ENCODE results near the gene ARHGEF19.
"Not testable (repeated sequence)": the region's sequence is repeated elsewhere in the genome, so short reads cannot be mapped to it uniquely, and the experiment has no call there.

The ARHGEF19 gene

GRCh38 chr1:16212251-16212961 lies at the start of gene ARHGEF19:
TSS of gene ARHGEF19 (minus strand) at chr1:16212652. CDS start at chr1:16209054, 3,598 bp downstream.
- no peak for DNase-seq

GRCh38 chr1:16262067-16262466 lies 49.6 kb upstream of the ARHGEF19 start:
- no peak for DNase-seq

- DNase-seq, result peak; percentile 57
Observed at GRCh38 chr1:16260814-16261213, 48.4 kb upstream of the ARHGEF19 start.

GRCh38 chr1:16258591-16259135 lies 46.2 kb upstream of the ARHGEF19 start:
- no peak for DNase-seq

GRCh38 chr1:16257968-16258367 lies 45.5 kb upstream of the ARHGEF19 start:
- DNase-seq, result no peak

- not testable (repeated sequence) for DNase-seq
Observed at GRCh38 chr1:16257556-16257955, 45.1 kb upstream of the ARHGEF19 start.

- no peak for DNase-seq
Observed at GRCh38 chr1:16256478-16256877, 44.0 kb upstream of the ARHGEF19 start.

GRCh38 chr1:16254263-16254928 lies 41.9 kb upstream of the ARHGEF19 start:
- peak; percentile 54 for DNase-seq

- no peak for DNase-seq
Observed at GRCh38 chr1:16253332-16253922, 41.0 kb upstream of the ARHGEF19 start.

GRCh38 chr1:16252912-16253311 lies 40.5 kb upstream of the ARHGEF19 start:
- DNase-seq, result no peak

GRCh38 chr1:16251381-16251780 lies 38.9 kb upstream of the ARHGEF19 start:
- DNase-seq, result no peak

GRCh38 chr1:16250524-16251251 lies 38.2 kb upstream of the ARHGEF19 start:
- no peak for DNase-seq

GRCh38 chr1:16249596-16250241 lies 37.3 kb upstream of the ARHGEF19 start:
- no peak for DNase-seq

GRCh38 chr1:16248603-16249516 lies 36.4 kb upstream of the ARHGEF19 start:
- peak; percentile 42 for DNase-seq

GRCh38 chr1:16248007-16248436 lies 35.6 kb upstream of the ARHGEF19 start:
- DNase-seq, result no peak

GRCh38 chr1:16247441-16247840 lies 35.0 kb upstream of the ARHGEF19 start:
- no peak for DNase-seq

- no peak for DNase-seq
Observed at GRCh38 chr1:16246961-16247360, 34.5 kb upstream of the ARHGEF19 start.

GRCh38 chr1:16246239-16246638 lies 33.8 kb upstream of the ARHGEF19 start:
- not testable (repeated sequence) for DNase-seq

- DNase-seq, result no peak
Observed at GRCh38 chr1:16245476-16246196, 33.2 kb upstream of the ARHGEF19 start.

- DNase-seq, result no peak
Observed at GRCh38 chr1:16244650-16245285, 32.3 kb upstream of the ARHGEF19 start.

Measured in kidney glomerular epithelial cell (primary cell).